ENCODE results near the gene RAB24.

The RAB24 gene

DNA sequence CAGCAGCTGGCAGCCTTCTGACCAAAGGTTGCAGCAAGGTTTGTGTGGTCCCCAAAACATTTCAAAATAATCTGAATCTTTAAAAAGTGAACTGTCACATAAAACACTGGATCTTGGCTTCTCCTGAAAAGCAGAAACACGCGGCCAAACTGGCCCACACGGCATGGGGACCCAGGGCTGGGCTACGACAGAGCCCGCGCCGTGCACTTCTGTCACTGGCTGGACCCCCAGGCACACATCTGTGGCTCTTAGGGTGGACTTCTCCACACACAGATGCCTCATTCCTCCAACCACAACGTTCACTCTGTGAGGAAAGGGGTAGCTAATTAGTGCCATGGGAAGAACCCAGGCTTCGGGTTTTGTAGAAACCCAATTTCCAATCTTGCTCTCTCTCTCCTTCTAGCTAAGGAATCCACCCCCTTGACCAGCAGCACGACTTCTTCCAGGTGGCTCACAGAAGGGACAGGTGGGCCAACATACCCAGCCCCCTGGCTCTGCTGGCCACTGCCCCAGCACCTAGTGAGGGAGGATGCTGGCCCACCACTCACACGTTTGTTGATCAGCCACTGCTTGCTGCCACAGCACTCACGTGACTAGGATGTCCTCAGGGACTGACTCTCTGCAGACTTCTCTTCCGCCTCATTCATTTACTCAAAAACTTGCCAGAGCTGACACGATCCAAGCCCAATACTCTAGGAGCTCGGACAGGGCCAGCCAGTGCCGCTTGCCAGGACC, 30.1 kb upstream of the RAB24 start:
- DNase-seq (ENCODE audit: low spot score) = no peak

GRCh38 chr5:177332896-177333260, 29.4 kb upstream of the RAB24 start:
- DNase-seq (ENCODE audit: low spot score) = no peak

DNA sequence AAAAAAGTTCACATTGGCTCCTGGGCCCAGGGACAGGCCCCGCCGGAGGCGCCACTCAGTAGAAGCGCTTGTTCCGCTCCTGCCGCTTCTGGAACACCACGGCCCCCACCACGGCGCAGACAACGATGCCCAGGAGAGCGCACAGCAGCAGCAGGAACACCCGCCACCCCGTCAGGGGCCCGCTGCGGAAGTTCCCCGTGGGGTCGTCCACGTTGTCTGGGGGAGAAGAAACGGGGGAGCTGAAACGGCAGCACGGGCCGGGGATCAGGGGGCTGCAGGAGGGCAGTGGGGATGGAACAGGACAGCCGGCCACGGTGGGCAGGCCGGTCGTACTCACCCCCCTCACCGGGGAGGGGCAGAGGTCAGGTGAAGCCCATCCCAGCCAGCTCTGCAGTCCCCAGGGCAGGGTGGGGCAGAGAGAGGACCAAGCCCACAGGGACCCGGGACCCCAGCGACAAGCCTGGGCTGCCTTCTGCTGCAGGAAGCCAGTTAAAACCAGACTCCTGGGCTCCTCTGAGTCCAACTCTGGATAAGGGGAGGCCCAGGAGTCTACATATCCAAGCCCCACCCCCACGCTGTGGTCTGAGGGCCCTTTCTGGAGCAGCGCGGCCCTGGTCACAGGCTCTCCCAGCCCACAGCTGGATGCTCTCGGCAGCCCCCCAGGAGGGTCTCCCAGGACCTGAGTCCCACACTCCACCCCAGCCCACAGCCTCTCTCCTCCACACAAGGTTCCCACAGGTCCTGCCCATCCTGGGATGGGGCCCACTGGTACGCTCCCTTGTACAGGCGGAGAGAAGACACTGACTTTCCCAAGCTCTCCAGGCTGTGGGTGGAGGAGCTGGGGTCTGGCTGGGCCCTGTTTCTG, 28.7 kb upstream of the RAB24 start:
- no peak for DNase-seq (ENCODE audit: low spot score)

- no peak for DNase-seq (ENCODE audit: low spot score)
Measured at GRCh38 chr5:177330991-177331842, 27.7 kb upstream of the RAB24 start.

GRCh38 chr5:177329883-177330282, 26.4 kb upstream of the RAB24 start:
- no peak for DNase-seq (ENCODE audit: low spot score)

- no peak for DNase-seq (ENCODE audit: low spot score)
Measured at GRCh38 chr5:177328545-177329231, 25.2 kb upstream of the RAB24 start.

DNA sequence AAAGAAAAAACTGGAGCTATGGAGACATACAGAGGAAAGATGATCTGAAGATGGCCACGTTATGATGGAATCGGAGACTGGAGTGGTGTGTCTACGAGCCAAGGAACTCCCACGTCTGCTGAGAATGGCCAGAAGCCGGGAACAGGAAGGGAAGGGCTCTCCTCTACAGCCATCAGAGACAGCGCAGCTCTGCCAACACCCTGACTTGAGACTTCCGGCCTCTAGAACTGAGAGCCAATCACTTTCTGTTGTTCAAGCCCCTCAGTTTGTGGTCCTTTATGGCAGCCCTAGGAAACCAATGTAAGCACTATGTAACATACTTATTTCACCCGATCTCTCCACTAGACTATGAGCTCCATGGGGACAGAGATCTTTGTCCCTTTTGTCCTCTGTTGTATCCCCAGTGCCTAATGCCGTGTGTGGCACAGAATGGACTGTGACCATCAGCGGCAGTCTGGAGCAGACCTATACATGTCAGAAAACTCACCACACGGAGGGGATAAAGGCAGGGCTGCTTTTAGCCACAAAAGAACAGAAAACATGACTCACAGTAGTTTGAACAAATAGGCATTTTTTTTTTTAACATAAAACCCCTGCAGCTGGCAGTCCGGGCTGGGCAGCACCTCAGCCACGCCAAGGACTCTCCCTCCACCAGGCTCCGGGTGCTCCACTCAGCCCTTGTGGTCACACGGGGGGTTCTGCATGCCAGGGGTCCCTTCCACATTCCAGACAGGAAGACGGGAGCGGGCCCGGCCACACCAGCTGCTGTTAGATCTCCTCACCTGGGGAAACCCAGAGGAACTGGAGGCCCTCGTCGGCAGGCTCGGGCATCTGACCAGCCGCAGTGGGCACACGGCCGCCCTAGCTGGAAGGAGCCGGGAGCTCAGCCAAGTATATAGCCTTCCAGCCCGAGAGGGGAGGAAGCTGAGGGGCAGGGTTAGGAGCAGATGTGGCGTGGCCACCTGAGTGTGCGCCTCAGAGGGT, 24.3 kb upstream of the RAB24 start:
- no peak for DNase-seq (ENCODE audit: low spot score)

GRCh38 chr5:177325868-177326381, 22.4 kb upstream of the RAB24 start:
- DNase-seq (ENCODE audit: low spot score) = no peak

DNA sequence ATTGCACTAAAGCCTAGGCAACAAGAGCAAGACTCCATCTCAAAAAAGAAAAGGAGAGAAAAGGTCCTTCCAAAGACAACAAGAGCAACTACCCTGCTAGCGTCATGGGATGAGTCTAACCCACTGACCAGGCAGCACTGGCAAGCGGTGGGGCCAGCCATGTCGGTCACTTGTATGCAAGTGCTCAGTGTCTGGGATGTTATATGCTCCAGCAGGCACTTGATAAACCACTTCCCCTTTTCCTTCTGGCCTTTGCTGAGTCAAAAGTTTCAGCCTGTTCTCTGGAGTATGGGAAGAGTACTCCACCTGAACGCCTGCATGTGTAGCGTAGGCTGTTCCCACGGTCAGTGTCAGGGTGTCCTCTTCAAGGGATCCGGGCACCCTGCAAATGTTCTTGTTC, 17.4 kb upstream of the RAB24 start:
- DNase-seq (ENCODE audit: low spot score) = no peak

DNA sequence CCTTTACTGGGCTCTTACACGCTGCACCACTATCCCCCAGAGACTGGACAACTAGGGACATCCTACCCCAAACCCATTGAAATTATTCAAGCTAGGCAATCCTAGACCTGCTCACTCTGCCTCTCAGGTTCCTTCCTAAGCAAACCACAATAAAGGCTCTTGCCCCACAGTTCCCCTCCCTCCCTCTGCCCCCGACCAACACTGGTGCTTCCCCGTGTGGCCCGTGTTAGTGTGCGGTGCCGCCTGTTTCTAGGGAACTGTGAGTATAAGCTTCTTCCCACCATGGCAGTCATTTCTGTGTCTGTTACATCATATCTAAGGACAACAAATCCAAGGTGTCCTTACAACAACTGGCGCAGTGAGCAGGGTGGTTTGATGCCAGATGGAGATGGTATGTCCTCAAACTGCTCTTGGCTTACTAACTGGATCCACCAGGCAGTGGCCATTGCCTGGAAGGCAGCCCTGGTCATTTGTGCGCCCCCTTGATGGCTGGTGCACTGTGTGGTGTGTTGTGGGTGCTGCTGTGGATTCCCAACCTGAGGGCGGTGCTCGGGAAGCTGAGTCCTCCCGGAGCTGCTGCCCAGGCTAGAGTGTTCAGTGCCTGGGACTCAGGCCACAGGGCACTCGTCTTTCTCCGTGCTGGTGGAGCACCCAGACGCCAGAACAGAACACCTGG, 16.5 kb upstream of the RAB24 start:
- DNase-seq (ENCODE audit: low spot score) = no peak

GRCh38 chr5:177317959-177318377, 14.4 kb upstream of the RAB24 start:
- DNase-seq (ENCODE audit: low spot score) = peak; percentile 78

DNA sequence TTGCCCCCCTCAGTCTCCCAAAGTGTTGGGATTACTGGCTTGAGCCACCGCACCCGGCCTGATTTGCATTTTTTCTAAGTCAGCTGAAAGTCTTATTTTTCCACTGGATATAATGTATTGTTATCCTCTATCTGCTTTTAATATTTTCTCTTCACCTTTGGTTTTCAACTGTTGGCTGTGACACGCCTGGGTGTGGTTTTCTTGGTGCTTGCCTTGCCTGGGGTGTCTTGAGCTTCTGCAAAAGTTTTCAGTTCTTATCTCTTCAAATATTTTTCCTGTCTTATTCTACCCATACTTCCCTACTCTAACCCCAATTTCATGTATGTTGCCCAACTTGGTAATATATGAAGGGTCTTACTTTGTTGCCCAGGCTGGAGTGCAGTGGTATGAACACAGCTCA, 12.5 kb upstream of the RAB24 start:
- no peak for DNase-seq (ENCODE audit: low spot score)

- DNase-seq (ENCODE audit: low spot score) = no peak
Measured at GRCh38 chr5:177315411-177315810, 11.9 kb upstream of the RAB24 start.

GRCh38 chr5:177314376-177315342, 11.1 kb upstream of the RAB24 start:
- no peak for DNase-seq (ENCODE audit: low spot score)

DNA sequence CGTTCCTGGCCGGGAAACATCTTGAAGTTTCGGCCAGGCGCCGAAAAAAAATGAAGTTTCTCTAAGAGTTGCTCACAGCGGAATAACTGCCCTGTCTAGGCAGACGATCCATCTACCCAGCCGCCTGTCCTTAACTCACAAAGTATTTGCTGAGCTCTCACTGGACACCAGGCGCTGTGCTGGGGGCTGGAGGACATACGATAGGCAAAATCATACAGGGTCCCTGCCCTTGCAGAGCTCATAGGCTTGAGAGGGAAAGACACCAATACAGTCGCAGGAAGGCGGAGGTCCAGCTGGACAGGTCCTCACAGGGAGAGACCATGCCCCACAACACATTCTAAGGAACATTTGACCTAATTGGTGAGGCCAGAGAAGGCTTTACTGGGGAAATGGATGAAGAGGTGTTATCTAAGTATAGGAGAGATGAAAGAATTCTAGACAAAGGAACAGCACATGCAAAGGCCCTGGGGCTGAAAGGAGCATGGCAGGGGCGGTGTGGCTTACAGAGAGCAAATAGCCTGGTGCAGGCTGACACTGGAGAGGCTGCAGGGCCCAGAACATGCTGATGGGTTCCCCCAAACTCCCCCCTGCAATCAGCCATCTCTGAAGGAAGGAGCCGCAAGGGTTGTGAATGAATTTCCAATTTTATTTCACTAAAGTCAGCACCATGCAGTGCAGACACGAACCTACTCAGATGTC, 10.2 kb upstream of the RAB24 start:
- DNase-seq (ENCODE audit: low spot score) = no peak

DNA sequence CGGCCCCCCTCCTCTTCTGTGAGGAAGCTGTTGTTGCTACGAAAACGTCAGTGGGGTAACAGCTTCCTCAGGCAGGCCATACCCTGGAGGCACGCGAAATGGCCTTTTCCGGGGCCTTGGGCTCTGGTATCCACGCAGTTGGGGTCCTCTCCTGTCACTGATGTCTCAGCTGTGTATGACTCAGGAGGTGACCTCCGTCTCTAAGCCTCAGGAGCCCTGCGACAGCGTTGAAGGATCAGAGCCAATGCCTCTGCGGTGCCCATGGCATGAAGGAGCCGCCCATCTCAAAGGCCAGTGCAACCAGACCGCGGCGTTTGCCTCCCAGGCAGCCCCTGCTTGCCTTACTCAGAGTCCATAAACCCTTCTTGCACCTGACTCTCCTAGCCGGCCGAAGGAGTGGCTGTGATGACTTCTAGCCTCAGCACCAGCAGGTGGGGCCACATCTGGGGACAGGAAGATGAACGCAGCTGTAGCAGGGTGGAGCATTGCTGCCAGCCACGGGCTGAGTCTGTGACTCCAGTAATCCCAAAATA, 9.2 kb upstream of the RAB24 start:
- DNase-seq (ENCODE audit: low spot score) = no peak

DNA sequence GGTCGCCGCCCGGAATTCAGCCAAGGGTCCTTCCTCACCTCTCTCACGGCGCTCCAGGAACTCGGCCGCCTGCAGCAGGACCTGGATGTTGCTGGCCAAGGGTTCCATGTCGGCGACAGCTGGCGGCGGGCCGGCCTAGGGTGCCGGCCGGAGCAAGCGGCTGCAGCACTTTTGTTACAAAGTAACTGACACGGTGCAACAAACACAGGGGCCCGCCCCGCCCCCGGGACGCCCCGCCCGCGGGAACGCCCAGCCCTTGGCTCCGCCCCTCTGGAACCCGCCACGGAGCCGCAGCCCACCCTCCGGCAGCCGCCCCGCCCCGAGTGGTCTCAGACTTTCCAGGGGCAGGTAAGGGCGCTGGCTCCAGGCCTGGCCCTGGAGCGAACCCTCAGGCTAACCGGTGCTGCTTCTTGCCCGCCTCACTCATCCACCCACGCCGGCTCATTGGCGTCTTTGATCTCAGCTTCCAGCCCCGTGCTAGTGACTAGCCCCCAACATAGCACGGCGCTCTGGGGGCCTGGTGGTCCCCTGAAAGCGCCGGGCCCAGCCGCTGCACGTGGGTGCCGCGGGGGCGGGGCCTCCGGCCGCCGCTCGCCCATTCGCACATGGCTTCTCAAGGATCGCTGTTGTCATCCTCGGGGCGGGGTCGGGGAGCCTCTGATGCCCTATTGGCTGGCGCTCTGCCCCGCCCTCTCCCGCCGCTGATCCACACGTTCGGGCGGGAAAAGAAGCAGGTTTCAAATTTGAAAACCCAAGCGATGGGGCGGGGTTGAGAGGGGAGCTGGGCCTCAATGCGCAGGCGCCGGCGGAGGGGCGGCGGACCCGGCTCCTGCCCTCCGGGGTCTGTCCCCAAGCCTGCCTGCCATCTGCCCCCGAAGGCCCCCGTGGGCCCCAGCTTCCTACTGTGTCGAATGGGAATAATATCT, 8.5 kb upstream of the RAB24 start, which contains the start of gene MXD3:
MXD3 (minus strand) TSS at position 176 of the 926 bp plus-strand sequence; CDS start at position 108, 68 bp downstream.
- peak; percentile 93 for DNase-seq (ENCODE audit: low spot score)
